ENCODE measurements around the gene GCM1. TPM values are rescaled to one million over a fixed set of nuclear protein-coding genes. Genes with fewer than 3 reads are reported as not detected.

Gene GCM1
- total RNA-seq, 1 donor from 2014 or later: 0.35 TPM

- DNase-seq (ENCODE audit: low spot score): no peak
Observed at GRCh38 chr6:53111865-53112264, 36.8 kb downstream of the GCM1 start.

- DNase-seq (ENCODE audit: low spot score): no peak
Observed at GRCh38 chr6:53109612-53110011, 39.0 kb downstream of the GCM1 start.

- DNase-seq (ENCODE audit: low spot score): no peak
Observed at GRCh38 chr6:53107091-53107490, 41.5 kb downstream of the GCM1 start.

GRCh38 chr6:53104916-53105315 is 43.7 kb downstream of the GCM1 start:
- no peak for DNase-seq (ENCODE audit: low spot score)

- no peak for DNase-seq (ENCODE audit: low spot score)
Observed at GRCh38 chr6:53103993-53104675, 44.5 kb downstream of the GCM1 start.

GRCh38 chr6:53101006-53101405 is 47.6 kb downstream of the GCM1 start:
- DNase-seq (ENCODE audit: low spot score): no peak

GRCh38 chr6:53100561-53100960 is 48.1 kb downstream of the GCM1 start:
- no peak for DNase-seq (ENCODE audit: low spot score)

- DNase-seq (ENCODE audit: low spot score): no peak
Observed at GRCh38 chr6:53095716-53096115, 52.9 kb downstream of the GCM1 start.

GRCh38 chr6:53095270-53095669 is 53.4 kb downstream of the GCM1 start:
- DNase-seq (ENCODE audit: low spot score): no peak

GRCh38 chr6:53090576-53090975 is 58.1 kb downstream of the GCM1 start:
- DNase-seq (ENCODE audit: low spot score): no peak

GRCh38 chr6:53089948-53090347 is 58.7 kb downstream of the GCM1 start:
- no peak for DNase-seq (ENCODE audit: low spot score)

- no peak for DNase-seq (ENCODE audit: low spot score)
Observed at GRCh38 chr6:53086302-53086701, 62.3 kb downstream of the GCM1 start.

- DNase-seq (ENCODE audit: low spot score): no peak
Observed at GRCh38 chr6:53080813-53081212, 67.8 kb downstream of the GCM1 start.

Other genes starting within 250 kb of the GCM1 start
- not detected for gene GSTA3, start 239.1 kb downstream of the GCM1 start, total RNA-seq
- gene GSTA4, start 153.6 kb downstream of the GCM1 start, total RNA-seq: 20.4 TPM
- 10.2 TPM for gene CILK1, start 87.0 kb downstream of the GCM1 start, total RNA-seq
- 158 TPM for gene FBXO9, start 83.4 kb downstream of the GCM1 start, total RNA-seq
- gene ELOVL5, start 200.1 kb upstream of the GCM1 start, total RNA-seq: 392 TPM